ENCODE measurements around the gene PALMD. TPM values are rescaled to one million over a fixed set of nuclear protein-coding genes. Genes with fewer than 3 reads are reported as not detected.

The PALMD gene
- total and polyA plus RNA-seq, 2 of the 8 experiments (the other 6 are each of a cell fraction or from before 2014, with no cell fraction given), result not detected

DNA sequence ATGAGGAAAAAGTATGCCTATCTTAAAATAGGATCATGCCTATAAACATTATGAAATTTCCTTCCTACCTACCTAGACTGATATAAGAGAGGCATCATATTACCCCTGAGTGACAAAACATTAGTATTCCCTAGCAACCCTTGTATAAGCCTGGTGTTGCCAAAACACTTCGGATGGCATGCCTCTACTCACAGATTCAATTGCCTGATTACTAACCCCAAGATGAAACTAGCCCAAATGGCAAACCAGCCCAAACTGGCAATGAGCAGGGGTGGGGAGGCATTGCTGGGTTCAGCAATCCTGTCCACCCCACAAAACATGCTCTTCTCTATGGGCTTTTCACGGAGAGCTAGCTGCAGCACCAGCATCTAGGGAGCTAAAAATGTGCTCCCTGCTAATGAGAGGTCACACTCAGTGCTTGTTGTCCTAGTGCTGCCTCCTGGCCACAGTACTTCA is 13.9 kb downstream of the PALMD start (continued):
- TF ChIP-seq SRF (IDR thresholded peaks at IDR 0.05; ENCODE audit: low read depth, low read length) (no peak), RNF2 (IDR thresholded peaks at IDR 0.05; ENCODE audit: borderline replicate concordance, low read depth, low read length, missing control alignments, poor library complexity, severe bottlenecking) (no peak), CTBP2 (IDR thresholded peaks at IDR 0.05; ENCODE audit: borderline replicate concordance, insufficient read depth, insufficient read length, low read length) (no peak), POU5F1 (IDR thresholded peaks at IDR 0.05; ENCODE audit: low read depth, low read length) (no peak)
